DND-41 (cell line): Measurements from ENCODE around the gene DACH1.

Source experiments
- ATAC-seq: fragments of 200-7000 bp; cut with Tn5 transposase; 3 replicates; pipeline ENCODE4 v1.9.1; 2021; ENCODE audit warnings: low read depth; ENCODE audit not compliant: insufficient read depth
- DNase-seq: peaks from one replicate; pipeline ENCODE4 v3.0.0-alpha.2; 2020
- H2AFZ ChIP-seq: 2 replicates; pipeline ENCODE4 v1.6.0; 2012; ENCODE audit warnings: low read depth, low read length
- H3K27ac ChIP-seq: 2 replicates; pipeline ENCODE4 v1.5.1; 2012; ENCODE audit warnings: low read length, inconsistent platforms
- H3K27me3 ChIP-seq: fragments of 200-600 bp; sonication (generic); 2 replicates; pipeline ENCODE4 v1.6.0; 2012; ENCODE audit warnings: low read length, mild to moderate bottlenecking, inconsistent platforms; ENCODE audit not compliant: insufficient read depth, poor library complexity
- H3K36me3 ChIP-seq: 2 replicates; pipeline ENCODE4 v1.5.1; 2012; ENCODE audit warnings: low read length, inconsistent platforms; ENCODE audit not compliant: insufficient read depth
- H3K4me1 ChIP-seq: 2 replicates; pipeline ENCODE4 v1.5.1; 2012; ENCODE audit warnings: mild to moderate bottlenecking, low read length; ENCODE audit not compliant: insufficient read depth
- H3K4me2 ChIP-seq: 2 replicates; pipeline ENCODE4 v1.6.0; 2012; ENCODE audit warnings: mild to moderate bottlenecking, moderate library complexity, low read length, inconsistent platforms; ENCODE audit not compliant: insufficient read depth
- H3K4me3 ChIP-seq, 2 experiments: fragments of 200-600 bp in 1 of 2; shearing (Covaris generic) in 1 of 2; 2 replicates each; pipeline ENCODE4 v1.5.1; 2012 to 2016; ENCODE audit warnings: inconsistent platforms in 2 of 2, low read length in 2 of 2, mild to moderate bottlenecking in 2 of 2, low read depth in 1 of 2, moderate library complexity in 1 of 2
- H3K79me2 ChIP-seq: 2 replicates; pipeline ENCODE4 v1.6.0; 2012; ENCODE audit warnings: low read length, inconsistent platforms; ENCODE audit not compliant: insufficient read depth
- H3K9ac ChIP-seq: 2 replicates; pipeline ENCODE4 v1.6.0; 2012; ENCODE audit warnings: low read depth, mild to moderate bottlenecking, inconsistent platforms, low read length, moderate library complexity
- H3K9me3 ChIP-seq: 2 replicates; pipeline ENCODE4 v1.5.1; 2012; ENCODE audit warnings: low read length, moderate library complexity, mild to moderate bottlenecking, inconsistent platforms; ENCODE audit not compliant: insufficient read depth, severe bottlenecking
- H4K20me1 ChIP-seq: 2 replicates; pipeline ENCODE4 v1.6.0; 2012; ENCODE audit warnings: low read length; ENCODE audit not compliant: insufficient read depth
- EZH2 ChIP-seq: IDR thresholded peaks from 3 replicates; pipeline ENCODE4 v1.6.1; 2012; ENCODE audit warnings: borderline replicate concordance, low read depth, mild to moderate bottlenecking, moderate library complexity, low read length, inconsistent platforms; ENCODE audit not compliant: severe bottlenecking
- TF ChIP-seq, protein P1 (sequence below): IDR thresholded peaks from 2 replicates; pipeline ENCODE4 v1.5.1; 2012; ENCODE audit warnings: borderline replicate concordance, low read length, moderate library complexity, mild to moderate bottlenecking; ENCODE audit not compliant: poor library complexity, severe bottlenecking; ENCODE audit errors: extremely low read depth

DACH1 gene

DNA sequence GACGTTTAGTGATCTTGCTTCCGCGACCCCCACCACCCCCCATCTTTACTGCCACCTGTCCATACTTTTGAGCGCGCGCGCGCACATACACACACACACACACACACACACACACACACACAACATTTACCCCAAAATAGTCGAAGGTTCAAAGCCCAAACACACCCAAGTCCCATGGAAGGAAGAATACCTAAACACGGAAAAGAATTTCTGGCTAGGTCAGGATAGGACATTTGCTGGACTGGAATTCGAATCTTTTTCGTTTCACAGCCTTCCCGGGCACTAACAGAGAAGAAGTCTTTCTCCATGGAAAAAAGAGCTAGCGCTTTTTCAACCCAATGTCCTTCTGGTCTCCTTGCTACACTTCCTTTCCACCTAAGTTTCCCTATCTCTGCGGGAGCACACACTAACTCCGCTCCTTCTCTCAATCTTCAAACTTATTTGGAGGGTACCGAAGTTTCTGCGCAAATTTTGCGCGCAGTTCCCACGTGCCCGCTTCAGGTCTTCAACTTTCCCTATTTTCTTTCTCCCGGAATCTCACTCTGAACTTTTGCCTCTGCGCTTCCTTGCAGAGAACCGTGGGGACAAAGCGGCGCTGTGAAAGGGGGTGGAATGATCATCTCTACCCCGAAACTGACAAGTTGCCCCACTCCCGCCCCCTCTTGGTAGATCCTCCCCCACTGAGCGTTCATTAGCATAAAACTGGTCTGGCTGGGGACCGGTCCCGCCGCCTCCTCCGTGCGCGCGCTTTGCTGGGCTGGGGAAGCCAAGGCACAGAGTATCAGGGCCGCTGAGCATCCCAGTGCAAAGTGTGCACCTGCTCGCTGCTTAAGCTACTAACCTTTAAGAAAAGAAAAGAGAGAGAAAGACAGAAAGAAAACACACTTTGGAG lies 2.7 kb downstream of the DACH1 start:
- H3K4me1 ChIP-seq, result peaks cover 16% of the 10 kb centered on the region
- DNase-seq (no peak), ATAC-seq (no peak)
- no peak for TF ChIP-seq EZH2
- TF ChIP-seq, protein P1, sequence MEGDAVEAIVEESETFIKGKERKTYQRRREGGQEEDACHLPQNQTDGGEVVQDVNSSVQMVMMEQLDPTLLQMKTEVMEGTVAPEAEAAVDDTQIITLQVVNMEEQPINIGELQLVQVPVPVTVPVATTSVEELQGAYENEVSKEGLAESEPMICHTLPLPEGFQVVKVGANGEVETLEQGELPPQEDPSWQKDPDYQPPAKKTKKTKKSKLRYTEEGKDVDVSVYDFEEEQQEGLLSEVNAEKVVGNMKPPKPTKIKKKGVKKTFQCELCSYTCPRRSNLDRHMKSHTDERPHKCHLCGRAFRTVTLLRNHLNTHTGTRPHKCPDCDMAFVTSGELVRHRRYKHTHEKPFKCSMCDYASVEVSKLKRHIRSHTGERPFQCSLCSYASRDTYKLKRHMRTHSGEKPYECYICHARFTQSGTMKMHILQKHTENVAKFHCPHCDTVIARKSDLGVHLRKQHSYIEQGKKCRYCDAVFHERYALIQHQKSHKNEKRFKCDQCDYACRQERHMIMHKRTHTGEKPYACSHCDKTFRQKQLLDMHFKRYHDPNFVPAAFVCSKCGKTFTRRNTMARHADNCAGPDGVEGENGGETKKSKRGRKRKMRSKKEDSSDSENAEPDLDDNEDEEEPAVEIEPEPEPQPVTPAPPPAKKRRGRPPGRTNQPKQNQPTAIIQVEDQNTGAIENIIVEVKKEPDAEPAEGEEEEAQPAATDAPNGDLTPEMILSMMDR, result no peak
- no peak overlapping the region for H3K9ac ChIP-seq
- no peaks in the 10 kb centered on the region for H4K20me1 ChIP-seq
- H3K9me3 ChIP-seq, result no peaks in the 10 kb centered on the region
- no peak overlapping the region for H2AFZ ChIP-seq
- H3K79me2 ChIP-seq, result no peaks in the 10 kb centered on the region
- H3K4me2 ChIP-seq, result no peak overlapping the region
- no peaks in the 10 kb centered on the region for H3K36me3 ChIP-seq
- peaks cover 14% of the 10 kb centered on the region for H3K27me3 ChIP-seq
- H3K27ac ChIP-seq, result no peak overlapping the region
- H3K4me3 ChIP-seq, result no peak overlapping the region

DNA sequence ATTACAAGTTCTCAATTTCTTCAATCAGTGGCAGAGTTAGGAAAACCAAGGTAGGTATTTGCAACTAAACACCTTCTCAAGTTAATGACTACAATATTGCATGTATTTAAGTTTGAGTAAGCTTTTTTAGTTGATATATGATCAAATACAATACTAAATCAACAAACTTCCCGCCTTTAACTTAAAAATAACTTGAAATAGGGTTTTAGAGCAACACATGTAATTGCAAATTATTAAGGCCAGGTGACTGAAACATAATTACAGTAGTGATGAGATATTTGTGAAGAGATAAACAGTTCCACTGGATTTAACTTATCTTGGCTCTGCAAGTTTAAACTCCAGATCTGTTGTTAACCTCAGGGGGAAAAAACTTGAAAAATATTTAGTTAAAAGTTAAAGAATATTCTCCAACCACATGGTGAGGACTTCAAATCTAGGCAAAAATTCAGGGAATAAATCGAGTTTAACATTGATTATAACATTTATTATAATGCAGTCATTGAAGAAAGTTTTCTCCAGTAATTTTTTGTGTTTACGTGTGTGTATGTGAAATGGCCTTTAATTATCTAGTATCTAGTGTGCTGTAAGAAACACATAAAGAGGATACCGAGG lies 3.6 kb downstream of the DACH1 start:
- Histone ChIP-seq H3K4me1 (peaks cover 16% of the 10 kb centered on the region), H4K20me1 (no peaks in the 10 kb centered on the region), H3K27me3 (peaks cover 12% of the 10 kb centered on the region), H3K4me3 (no peak overlapping the region), H2AFZ (no peak overlapping the region), H3K9ac (no peak overlapping the region), H3K4me2 (no peak overlapping the region), H3K27ac (no peak overlapping the region), H3K9me3 (no peaks in the 10 kb centered on the region), H3K79me2 (no peaks in the 10 kb centered on the region), H3K36me3 (no peaks in the 10 kb centered on the region)
- no peak for ATAC-seq
- DNase-seq, result no peak
- TF ChIP-seq, protein P1, result no peak
- no peak for TF ChIP-seq EZH2

DNA sequence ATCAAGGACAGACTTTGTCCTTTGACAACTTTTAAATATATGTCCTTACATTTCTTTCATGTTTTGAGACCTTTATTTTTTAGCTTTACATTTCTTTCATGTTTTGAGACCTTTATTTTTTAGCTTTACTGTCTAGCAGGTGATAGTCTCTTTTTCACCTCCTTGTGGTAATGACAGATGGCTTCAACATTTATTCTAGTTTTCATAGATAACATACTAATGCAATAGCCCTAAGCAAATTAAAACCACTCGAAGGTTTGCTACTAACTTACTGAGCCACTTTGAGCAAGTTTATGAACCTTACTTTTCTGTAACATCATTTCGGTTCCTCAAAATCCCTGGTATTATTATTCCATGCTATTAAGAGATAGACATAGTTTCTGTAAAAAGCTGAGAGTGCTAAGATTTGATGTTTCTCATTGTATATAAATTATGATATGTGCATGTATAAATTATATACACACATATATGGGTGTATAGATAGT lies 4.5 kb downstream of the DACH1 start:
- Histone ChIP-seq H3K27me3 (peaks cover 5% of the 10 kb centered on the region), H3K79me2 (no peaks in the 10 kb centered on the region), H4K20me1 (no peaks in the 10 kb centered on the region), H3K4me2 (no peak overlapping the region), H2AFZ (no peak overlapping the region), H3K4me1 (peaks cover 14% of the 10 kb centered on the region), H3K4me3 (no peak overlapping the region), H3K9ac (no peak overlapping the region), H3K36me3 (no peaks in the 10 kb centered on the region), H3K9me3 (no peaks in the 10 kb centered on the region), H3K27ac (no peak overlapping the region)
- no peak for ATAC-seq
- no peak for DNase-seq
- TF ChIP-seq, protein P1, result no peak
- no peak for TF ChIP-seq EZH2
